GM19438 (cell line): ENCODE results near the gene EEFSEC.

Experiments
- ATAC-seq: cut with Tn5 transposase; IDR thresholded peaks from one replicate; pipeline ENCODE4 v1.9.1; 2021; ENCODE audit warnings: low read depth; ENCODE audit not compliant: unreplicated experiment

Gene EEFSEC

DNA sequence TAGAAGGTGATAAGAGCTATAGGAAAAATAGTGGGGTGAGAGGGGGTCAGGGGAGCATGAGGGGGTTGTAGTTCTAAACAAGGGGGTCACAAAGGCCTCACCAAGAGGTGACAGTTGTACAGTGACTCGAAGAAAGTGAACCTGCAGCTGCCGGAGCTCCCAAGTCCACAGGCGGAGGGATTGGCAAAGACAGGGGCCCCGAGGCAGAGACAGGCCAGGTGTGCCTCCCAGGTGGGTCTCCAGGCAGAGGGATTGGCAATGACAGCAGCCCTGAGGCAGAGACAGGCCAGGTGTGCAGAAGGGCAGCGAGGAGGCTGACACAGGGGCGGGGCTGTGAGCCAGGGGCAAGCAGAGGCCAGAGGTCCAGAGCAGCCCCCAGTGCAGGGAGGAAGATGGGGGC lies 249.7 kb downstream of the EEFSEC start:
- ATAC-seq, result no peak

GRCh38 chr3:128404276-128405068 lies 251.2 kb downstream of the EEFSEC start:
- no peak for ATAC-seq

DNA sequence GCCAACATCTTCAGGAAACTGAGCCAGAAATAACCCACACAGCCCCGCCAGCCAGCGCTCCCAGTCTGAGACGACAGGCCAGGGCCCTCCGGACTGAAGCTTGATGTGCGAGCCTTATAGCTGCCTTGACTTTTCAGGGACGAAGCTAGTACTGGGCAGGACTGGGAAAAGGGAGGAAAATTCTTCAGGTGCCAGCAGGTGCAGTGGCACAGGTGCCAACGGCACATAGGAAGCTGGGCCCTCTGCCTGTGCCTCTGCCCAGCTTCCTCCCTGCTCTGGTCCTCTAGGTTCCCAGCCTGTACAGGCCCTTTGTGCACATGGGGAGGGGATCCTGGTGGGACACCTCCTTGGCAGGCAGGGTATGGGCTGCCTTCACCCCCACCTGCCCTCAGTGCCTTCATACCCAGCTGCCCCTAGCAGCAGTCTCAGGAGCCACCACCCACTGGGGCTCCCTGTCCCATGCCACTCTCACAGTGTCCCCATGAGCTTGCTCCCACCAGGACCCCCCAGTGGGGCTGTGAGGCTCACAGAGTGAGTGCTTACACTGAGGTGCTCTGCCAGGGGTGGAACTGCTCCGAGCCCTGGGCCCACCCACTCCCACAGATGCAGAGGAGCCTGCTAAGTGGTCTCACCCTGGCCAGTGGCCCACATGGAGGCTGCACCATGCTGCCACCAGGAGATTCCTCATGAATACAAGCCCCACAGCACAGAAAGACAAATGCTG lies 252.4 kb downstream of the EEFSEC start:
- ATAC-seq, result no peak

- ATAC-seq, result no peak
Measured at GRCh38 chr3:128407247-128407646, 254.0 kb downstream of the EEFSEC start.

GRCh38 chr3:128408012-128408692 lies 254.9 kb downstream of the EEFSEC start:
- no peak for ATAC-seq

DNA sequence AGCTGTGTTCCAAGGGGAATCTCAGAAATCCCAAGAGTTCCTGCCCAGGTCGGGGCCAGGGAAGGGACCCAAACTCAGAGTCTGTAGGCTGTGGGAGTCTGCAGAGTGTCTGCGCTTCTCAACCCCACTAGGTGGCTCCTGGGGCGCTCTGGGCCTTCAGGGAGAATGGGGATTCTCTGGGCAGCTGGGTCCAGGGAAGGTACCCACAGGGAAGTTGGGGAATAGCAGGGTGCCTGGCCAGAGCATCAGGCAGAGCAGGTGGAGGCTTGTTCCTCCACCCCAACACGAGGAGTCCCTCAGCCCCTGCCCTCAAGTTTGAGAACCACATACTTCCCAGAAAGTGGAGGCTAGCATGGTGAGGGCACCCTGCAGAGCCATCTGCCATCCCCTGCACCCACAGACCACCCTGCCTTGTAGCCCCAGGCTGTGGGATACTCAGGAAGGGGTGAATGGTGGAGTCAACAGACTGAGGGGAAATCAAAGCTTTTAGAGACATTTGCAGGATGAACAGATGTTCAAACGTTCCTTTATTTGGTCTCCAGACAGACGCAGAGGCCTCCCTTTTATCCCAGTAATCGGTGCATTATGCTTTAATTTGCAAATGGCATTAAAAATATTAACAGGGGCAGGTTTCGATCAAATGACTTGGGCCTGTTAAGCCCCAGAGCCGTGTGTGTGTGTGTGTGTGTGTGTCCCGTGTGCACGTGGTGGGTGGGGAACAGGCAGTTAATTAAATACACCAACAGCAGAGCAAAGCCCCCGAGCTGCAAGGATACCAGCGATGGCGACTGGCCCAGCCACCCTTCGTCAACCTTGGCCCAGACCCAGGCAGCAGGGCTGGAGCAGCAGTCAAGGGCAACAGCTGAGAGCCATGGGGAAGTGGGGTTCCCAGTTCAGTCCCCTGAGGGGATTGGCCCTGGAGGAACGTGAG lies 255.7 kb downstream of the EEFSEC start:
- ATAC-seq, result no peak

GRCh38 chr3:128409624-128410581 lies 256.6 kb downstream of the EEFSEC start:
- ATAC-seq, result no peak

GRCh38 chr3:128410669-128411573 lies 257.6 kb downstream of the EEFSEC start:
- no peak for ATAC-seq

GRCh38 chr3:128411574-128412064 lies 258.3 kb downstream of the EEFSEC start:
- ATAC-seq, result no peak

DNA sequence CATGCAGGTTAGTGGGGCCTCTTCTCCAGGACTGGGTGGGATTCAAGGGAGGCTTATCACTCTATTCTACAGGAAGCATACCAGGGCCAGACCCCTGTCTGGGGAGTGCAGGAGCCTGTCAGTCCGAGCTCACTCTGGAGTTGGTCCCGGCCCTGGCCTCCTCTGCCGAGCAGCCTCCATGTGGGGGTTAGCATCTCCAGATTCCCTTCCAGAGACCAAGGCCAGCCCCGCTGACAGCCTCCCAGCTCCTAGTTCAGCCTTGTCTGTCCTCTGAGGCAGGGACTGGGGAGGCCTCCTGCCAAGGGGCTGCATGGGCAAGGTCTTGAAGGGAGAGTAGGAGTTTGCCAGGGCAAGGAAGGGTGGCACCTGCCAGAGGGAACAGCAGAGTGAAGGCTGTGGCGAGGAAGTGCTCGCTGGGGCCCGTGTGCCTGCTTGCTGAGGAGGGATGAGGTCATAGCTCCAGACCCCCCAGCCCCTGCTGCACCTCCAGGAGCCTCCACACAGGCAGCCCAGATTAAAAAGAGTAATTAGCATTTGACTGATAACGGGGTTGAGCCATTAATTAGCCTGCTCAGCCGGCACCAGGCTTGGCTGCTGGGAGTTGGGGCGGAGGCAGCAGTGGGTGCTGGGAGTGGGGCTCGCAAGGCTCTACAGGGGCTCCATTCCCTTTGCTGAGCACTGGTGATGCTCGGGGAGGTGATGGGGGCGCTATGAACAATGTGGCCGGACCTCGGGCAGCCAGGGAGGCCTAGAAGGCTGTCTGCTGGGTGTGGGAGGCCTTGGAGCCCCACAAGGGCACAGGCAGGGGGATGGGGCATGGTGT lies 259.1 kb downstream of the EEFSEC start:
- ATAC-seq, result no peak

DNA sequence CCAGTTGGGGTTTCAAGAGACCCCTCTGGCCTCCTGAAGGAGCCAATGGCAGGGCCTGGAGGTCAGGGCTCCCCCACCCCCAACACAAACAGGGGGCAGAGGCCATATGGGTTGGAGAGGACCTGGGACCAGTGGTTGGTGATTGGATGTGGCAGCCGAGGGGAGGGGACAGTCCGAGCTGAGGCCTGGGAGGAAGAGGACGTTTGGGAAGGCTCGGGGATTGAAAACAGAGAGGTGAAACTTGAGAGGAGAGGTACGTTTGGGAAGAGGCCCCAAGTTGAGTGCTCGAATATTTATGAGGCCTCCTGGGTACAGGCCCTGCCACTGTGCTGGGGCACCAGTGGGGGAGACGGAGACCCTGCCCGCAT lies 259.7 kb downstream of the EEFSEC start:
- no peak for ATAC-seq

- ATAC-seq, result no peak
Measured at GRCh38 chr3:128413413-128414205, 260.3 kb downstream of the EEFSEC start.

DNA sequence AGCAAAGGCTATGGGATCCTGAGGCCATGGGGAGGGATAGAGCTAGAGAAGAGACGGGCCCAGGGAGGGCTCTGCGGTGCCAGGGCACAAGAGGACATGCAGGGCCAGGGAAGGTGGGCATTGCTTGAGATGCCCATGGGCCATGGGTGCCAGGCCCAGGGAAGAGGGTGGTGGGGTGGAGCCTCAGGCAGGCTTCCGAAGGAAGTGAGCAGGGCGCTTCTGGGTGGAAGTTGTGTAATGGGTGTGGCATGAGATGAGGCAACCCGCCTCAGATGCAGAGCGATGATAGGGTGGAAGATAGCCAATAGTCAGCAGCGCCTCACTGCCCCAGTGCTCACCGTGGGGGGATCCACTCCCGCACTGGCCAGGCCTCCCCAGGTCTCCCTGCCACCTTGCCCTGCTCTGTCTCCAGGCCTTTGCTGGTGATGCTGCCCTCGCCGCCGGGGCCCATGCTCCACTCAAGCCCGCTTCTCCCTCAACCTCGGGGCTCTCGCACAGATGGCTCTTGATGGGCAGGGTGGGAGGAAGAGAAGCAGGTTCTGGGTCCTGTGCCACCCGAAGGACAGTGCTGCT lies 262.0 kb downstream of the EEFSEC start:
- ATAC-seq, result no peak

DNA sequence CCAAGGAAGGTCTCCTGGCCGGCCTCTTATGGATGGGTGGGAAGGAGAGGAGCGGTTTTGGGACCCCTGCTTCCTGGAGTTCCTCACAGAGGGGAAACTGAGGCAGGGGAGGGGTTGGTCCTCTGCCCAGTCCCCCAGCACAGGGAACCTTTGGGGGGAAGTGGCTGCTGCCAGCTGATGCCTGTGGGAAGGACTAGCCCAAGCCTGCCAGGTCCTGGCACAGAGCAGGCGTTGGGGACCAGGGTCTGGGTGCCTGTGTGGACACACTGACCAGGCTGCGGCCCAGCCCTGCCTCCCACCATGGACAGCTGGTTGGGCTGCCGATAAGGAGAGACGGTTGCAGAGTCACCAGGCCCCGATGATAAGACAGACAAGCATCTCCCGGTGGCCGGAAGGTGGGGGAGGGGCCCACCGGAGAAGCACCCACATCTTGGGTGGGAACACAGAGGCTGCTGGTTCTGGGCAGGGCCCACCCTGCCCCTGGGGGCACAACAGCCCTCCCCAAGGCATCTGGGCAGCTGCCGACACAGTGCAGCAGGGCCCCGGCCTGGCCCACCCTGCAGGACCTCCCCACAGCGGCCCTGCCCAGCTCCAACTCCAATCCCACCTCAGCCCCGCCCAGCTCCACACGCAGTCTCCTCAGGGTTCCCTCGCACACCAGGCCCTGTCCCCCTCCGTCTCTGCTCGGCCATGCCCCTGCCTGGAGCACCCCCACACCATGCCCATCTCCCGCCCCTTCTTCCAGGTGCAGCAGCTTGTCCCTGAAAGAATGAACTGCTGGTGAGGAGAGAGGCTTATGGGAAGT lies 262.7 kb downstream of the EEFSEC start:
- no peak for ATAC-seq

DNA sequence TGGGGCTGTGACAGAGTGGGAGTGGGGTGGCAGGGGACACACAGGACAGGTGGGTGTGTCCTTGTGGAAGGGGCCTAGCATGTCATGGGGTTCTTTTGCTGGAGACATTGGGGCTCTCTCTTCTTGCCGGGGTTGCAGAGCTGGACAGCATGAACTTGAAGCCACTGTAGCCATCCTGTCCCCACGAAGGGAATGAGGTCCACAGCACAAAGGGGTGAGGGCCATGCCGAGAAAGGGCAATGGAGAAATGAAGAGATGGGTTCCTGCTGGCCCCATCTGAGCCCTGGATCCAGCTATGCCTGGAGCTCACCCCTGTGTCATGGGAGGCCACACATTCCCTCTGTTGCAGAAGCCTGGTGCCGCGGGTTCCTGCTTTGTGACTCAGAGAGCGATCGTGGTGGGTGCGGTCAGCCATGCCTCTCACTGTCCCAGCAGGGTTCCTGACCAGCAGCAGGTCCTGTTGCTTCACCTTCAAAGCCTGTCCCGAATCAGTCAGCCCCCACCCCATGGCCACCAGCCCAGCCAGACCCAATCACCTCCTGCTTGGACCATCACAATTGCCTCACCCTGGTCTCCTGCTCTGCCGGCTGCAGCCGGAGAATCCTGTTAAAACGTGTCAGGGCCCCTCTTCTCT lies 263.4 kb downstream of the EEFSEC start:
- ATAC-seq, result no peak
